HG02885 (cell line): Measurements from ENCODE around the gene CLDN2.
A peak's percentile ranks its signal among the peaks of the same experiment; 100 is the strongest.
"Not testable (repeated sequence)": the region's sequence is repeated elsewhere in the genome, so short reads cannot be mapped to it uniquely, and the experiment has no call there.

Experiments
- ATAC-seq: cut with Tn5 transposase; IDR thresholded peaks from one replicate; pipeline ENCODE4 v1.9.1; 2021; ENCODE audit warnings: mild to moderate bottlenecking; ENCODE audit not compliant: unreplicated experiment, poor library complexity

The CLDN2 gene, protein sequence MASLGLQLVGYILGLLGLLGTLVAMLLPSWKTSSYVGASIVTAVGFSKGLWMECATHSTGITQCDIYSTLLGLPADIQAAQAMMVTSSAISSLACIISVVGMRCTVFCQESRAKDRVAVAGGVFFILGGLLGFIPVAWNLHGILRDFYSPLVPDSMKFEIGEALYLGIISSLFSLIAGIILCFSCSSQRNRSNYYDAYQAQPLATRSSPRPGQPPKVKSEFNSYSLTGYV

DNA sequence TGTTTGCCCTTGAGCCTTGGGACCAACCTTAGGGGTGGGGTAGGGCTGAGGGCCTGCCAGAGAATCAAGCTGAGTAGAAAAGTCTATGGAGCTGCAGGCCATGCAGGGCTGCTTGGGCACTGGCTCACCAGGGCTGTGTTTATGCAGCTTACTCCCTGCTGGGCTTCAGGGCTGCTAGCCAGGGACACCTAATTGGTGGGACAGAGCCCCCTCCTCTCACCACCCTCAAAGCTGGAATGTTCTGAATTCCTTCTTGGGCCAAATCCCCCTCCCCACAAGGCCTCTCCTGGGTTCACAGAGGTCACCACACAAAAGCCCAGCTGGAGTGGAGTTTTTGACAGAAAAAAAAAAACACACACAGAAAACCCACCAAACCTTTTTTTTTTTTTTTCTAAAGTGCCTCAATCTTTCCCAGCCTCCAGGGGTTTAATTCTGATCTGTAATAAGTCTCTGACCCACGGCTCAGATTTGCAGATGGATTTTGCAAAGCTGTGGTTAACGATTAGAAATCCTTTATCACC lies at the start of gene CLDN2:
CLDN2 (plus strand) TSS at position 471 of the 521 bp plus-strand sequence. CDS start 7,827 bp downstream, outside the sequence.
- ATAC-seq: no peak

DNA sequence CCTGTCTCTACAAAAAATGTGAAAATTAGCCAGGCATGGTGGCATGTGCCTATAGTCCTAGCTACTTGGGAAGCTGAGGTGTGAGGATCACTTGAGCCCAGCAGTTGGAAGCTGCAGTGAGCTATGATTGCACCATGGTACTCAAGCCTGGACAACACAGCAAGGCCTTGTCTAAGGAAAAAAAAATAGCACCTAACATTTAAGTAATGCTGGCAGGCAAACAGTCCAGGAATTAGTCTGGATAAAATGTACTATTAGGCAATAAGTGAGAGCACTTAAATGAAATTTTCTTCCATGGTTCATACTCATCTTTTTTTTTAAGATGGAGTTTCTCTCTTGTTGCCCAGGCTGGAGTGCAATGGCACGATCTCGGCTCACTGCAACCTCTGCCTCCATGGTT lies 47.4 kb upstream of the CLDN2 start:
- ATAC-seq: not testable (repeated sequence)

- no peak for ATAC-seq
Measured at GRCh38 chrX:106874075-106874474, 46.1 kb upstream of the CLDN2 start.

DNA sequence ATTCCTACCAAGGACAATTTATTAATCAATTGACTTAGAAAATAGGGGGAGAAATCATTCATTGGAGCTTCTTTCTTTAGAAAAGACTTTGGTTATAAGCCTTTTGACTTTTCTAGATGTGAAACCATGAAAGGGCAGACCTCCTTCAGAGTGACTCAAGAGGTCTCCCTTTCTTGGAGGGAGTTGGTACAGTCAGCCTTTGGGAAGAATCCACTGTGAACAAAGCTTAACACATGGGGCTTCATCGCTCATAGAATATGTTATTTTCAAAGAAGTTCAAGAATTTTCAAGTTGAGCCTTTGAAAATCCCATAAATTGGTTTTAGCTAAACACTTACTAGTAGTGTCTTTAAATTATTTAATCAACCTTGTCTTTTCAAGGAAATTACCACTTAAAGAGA lies 45.1 kb upstream of the CLDN2 start:
- ATAC-seq: no peak

GRCh38 chrX:106889468-106889867 lies 30.7 kb upstream of the CLDN2 start:
- no peak for ATAC-seq

DNA sequence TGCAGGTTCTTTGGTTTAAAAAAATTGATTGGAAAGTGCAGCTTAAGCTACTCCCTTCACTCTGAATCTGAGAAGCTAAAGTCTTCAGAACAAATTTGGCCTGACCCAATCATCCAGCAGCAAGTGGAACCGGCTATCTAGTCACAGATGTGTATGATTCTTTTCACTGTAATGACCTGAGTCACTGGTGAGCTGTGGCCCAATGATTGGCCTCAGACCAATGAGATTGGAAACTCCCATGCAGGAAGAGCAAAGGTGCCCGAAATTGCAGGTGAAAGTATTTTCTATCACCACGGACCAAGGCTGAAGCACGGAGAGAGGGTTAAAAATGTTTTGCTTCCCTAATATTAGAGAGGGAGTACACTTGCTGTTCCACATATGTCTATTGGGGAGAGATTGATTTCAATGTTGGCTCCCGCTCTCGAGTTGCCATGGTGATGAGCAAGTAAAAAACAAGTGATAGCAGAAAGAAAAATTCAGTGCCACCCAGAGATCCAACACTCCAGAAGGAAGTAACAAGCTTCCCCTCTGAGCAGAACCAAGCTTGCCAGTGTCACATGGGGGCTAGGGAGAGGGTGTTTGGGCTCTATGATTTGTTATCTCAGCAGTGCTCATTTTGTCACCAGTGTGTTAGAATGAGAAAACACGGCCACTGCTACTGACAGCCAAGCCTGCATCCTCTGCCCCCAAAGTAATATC lies 28.3 kb upstream of the CLDN2 start:
- no peak for ATAC-seq

- peak; percentile 84 for ATAC-seq
Measured at GRCh38 chrX:106894392-106894909, 25.8 kb upstream of the CLDN2 start.

- ATAC-seq: no peak
Measured at GRCh38 chrX:106894978-106895452, 25.2 kb upstream of the CLDN2 start.

DNA sequence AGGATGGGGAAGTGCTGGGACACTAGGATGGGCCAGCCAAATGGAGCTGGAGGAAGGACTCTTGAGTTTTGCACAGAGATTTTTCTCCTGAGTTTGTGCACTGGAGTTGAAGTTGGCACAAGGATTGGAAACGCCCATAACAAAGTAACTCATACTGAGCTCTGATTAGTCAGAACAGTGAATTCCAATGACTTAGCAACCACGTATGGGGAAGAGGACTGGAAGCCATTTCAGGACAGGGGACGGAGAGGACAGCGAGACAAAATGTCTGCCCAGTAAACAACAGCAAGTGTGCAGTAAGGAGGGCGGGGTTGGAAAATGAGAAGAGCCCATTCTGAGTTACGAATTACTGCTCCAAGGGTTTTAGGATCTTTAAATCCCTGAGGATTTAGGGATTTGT lies 22.9 kb upstream of the CLDN2 start:
- no peak for ATAC-seq

- ATAC-seq: peak; percentile 77
Measured at GRCh38 chrX:106898462-106898861, 21.7 kb upstream of the CLDN2 start.

GRCh38 chrX:106899276-106899675 lies 20.9 kb upstream of the CLDN2 start:
- ATAC-seq: no peak

- ATAC-seq: no peak
Measured at GRCh38 chrX:106899841-106900240, 20.4 kb upstream of the CLDN2 start.

- ATAC-seq: no peak
Measured at GRCh38 chrX:106901341-106901740, 18.9 kb upstream of the CLDN2 start.

GRCh38 chrX:106901781-106902219 lies 18.4 kb upstream of the CLDN2 start:
- no peak for ATAC-seq

GRCh38 chrX:106902684-106903083 lies 17.5 kb upstream of the CLDN2 start:
- ATAC-seq: no peak

DNA sequence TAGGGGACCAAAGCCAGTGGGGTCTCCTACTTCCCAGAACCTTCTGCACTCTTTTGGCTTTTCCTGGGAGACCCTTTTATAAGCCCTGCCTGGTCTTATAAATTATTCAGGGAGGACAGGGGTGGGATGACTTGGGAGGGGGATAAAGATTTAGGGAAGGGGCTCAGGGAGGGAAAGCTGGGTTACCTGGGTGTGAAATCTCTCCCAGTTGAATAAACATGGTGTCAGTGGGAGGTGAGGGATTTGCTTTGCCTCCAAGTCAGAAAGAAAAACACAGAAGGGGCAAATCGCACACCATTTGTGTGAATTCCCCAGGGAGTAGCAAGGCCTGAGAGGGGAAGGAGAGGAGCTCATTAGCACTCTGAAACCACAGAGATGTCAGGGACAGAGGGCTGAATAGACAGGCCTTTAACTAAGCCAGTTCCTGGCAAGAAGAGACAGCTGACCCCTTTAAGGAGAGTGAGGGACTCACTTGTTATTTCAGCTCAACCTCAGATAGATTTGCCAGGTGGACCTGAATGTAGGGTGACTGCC lies 16.8 kb upstream of the CLDN2 start, which contains the start of gene RIPPLY1:
RIPPLY1 (minus strand) TSS at position 51 of the 534 bp plus-strand sequence. CDS start 54 bp downstream, outside the sequence.
- ATAC-seq: no peak

GRCh38 chrX:106903856-106904528 lies 16.2 kb upstream of the CLDN2 start:
- no peak for ATAC-seq

GRCh38 chrX:106905064-106905708 lies 15.0 kb upstream of the CLDN2 start:
- no peak for ATAC-seq

GRCh38 chrX:106906361-106906760 lies 13.8 kb upstream of the CLDN2 start:
- ATAC-seq: no peak

- no peak for ATAC-seq
Measured at GRCh38 chrX:106912864-106913263, 7.3 kb upstream of the CLDN2 start.
